HepG2 (cell line): ENCODE data around the gene CFAP100. TPM values are rescaled to one million over a fixed set of nuclear protein-coding genes. Genes with fewer than 3 reads are reported as not detected.

Experiments
- ATAC-seq: fragments of 200-7000 bp; cut with Tn5 transposase; 3 replicates; pipeline ENCODE4 v1.9.1; 2020; ENCODE audit warnings: mild to moderate bottlenecking, moderate library complexity
- BruUV-seq: library from RNA; stranded (reverse); fragments of 400-500 nt; replicated peaks from 2 replicates; lab custom pipeline; 2021; lab: Mats Ljungman, UMichigan
- CTCF ChIA-PET: fragments of 300-600 bp; formaldehyde crosslinking; extraction: SDS; loops from one replicate; lab custom pipeline; 2021; ENCODE audit warnings: low total read pairs, inconsistent platforms, low intra/inter-chr PET ratio; lab: Yijun Ruan, JAX
- POLR2A ChIA-PET: fragments of 350-600 bp; sonication (Branson Sonifier 250); formaldehyde crosslinking; loops from one replicate; lab custom pipeline; 2020; ENCODE audit warnings: antibody characterized with exemption, inconsistent platforms; lab: Yijun Ruan, JAX
- DNase-seq: peaks from one replicate; pipeline ENCODE4 v3.0.0-alpha.2; 2015; ENCODE audit warnings: low spot score
- FAIRE-seq: peaks from 3 replicates; lab custom pipeline; 2011; peaks lifted over from hg19 to GRCh38; lab: Jason Lieb, UNC
- H2AFZ ChIP-seq: one replicate; pipeline ENCODE4 v1.6.1; 2011; ENCODE audit warnings: low read length, inconsistent platforms
- H3K27ac ChIP-seq: fragments of 300-600 bp; 3 replicates; pipeline ENCODE4 v1.8.0; 2011; ENCODE audit warnings: mixed run types, mild to moderate bottlenecking, mixed read lengths, low read length, inconsistent platforms; ENCODE audit not compliant: insufficient read depth; ENCODE audit errors: extremely low read length
- H3K27me3 ChIP-seq, 2 experiments: fragments of 200-600 bp in 1 of 2; 2 replicates in 1 of 2; 3 replicates in 1 of 2; pipeline versions ENCODE4 v1.6.0 to v1.8.0; 2011; ENCODE audit warnings: low read length in 2 of 2, mild to moderate bottlenecking in 2 of 2, moderate library complexity in 2 of 2, inconsistent platforms in 1 of 2; ENCODE audit not compliant: insufficient read depth in 2 of 2, control insufficient read depth in 1 of 2
- H3K36me3 ChIP-seq, 2 experiments: fragments of 200-600 bp in 1 of 2; replicated peaks in 1 of 2; 2 replicates in 1 of 2; 3 replicates in 1 of 2; pipeline versions ENCODE4 v1.5.1 to v1.8.0; 2011; ENCODE audit warnings: low read length in 2 of 2, inconsistent platforms in 1 of 2; ENCODE audit not compliant: insufficient read depth in 2 of 2, control insufficient read depth in 1 of 2
- H3K4me1 ChIP-seq: 2 replicates; pipeline ENCODE4 v1.5.1; 2012; ENCODE audit warnings: low read length, inconsistent platforms; ENCODE audit not compliant: insufficient read depth
- H3K4me2 ChIP-seq: 2 replicates; pipeline ENCODE4 v1.6.0; 2011; ENCODE audit warnings: low read depth, low read length, inconsistent platforms
- H3K4me3 ChIP-seq, 3 experiments: fragments of 200-600 bp in 1 of 3; sonication (generic), shearing (Covaris generic) in 1 of 3; replicated peaks in 1 of 3; 2 replicates each; pipeline ENCODE4 v1.5.1; 2011 to 2016; ENCODE audit warnings: low read length in 3 of 3, inconsistent platforms in 2 of 3, low read depth in 2 of 3, mild to moderate bottlenecking in 2 of 3, control low read depth in 1 of 3, mixed read lengths in 1 of 3; ENCODE audit not compliant: insufficient read depth in 1 of 3
- H3K79me2 ChIP-seq: one replicate; pipeline ENCODE4 v1.6.1; 2011; ENCODE audit warnings: low read length, inconsistent platforms; ENCODE audit not compliant: insufficient read depth
- H3K9ac ChIP-seq: 2 replicates; pipeline ENCODE4 v1.6.0; 2011; ENCODE audit warnings: mild to moderate bottlenecking, low read depth, low read length, inconsistent platforms; ENCODE audit not compliant: insufficient read depth
- H3K9me3 ChIP-seq: 2 replicates; pipeline ENCODE4 v1.5.1; 2012; ENCODE audit warnings: mild to moderate bottlenecking, low read length
- H4K20me1 ChIP-seq: 2 replicates; pipeline ENCODE4 v1.6.0; 2011; ENCODE audit warnings: inconsistent platforms, mild to moderate bottlenecking, low read length, moderate library complexity; ENCODE audit not compliant: insufficient read depth
- CREBL2 ChIP-seq: sonication (generic); formaldehyde crosslinking; IDR thresholded peaks from 2 replicates; pipeline ENCODE4 v1.8.1; 2023; ENCODE audit warnings: missing genetic modification reagents, mild to moderate bottlenecking, borderline replicate concordance
- FOXO1 ChIP-seq: sonication (generic); formaldehyde crosslinking; IDR thresholded peaks from 2 replicates; pipeline ENCODE4 v1.4.0; 2020; ENCODE audit warnings: missing genetic modification reagents
- KDM5A ChIP-seq: fragments of 200-600 bp; sonication (generic); IDR thresholded peaks from 2 replicates; pipeline ENCODE4 v1.7.0; 2018; ENCODE audit warnings: antibody characterized with exemption, mild to moderate bottlenecking, low read length, borderline replicate concordance
- WGBS: methylation state at CpG from one replicate; pipeline ENCODE4 v1.1.6; 2017; ENCODE audit warnings: low lambda C conversion rate; 5-methylcytosine and 5-hydroxymethylcytosine counted together
- in situ Hi-C: cut with HindIII; loops from 2 replicates; pipeline ENCODE4 v1.10.0; 2017; ENCODE audit warnings: low pct_unique_long_range_greater_than_20kb; ENCODE audit not compliant: extremely low pct_ligation_motif_present
- intact Hi-C: fragments of 100-400 bp; cut with micrococcal nuclease; formaldehyde crosslinking; loops from one replicate; pipeline ENCODE4 v1.10.0; 2022; ENCODE audit not compliant: unreplicated experiment
- polyA plus RNA-seq, 8 experiments: library from polyadenylated mRNA; depleted of rRNA in 3 of 8; stranded (reverse) in 7 of 8; unstranded in 1 of 8; fragments of >200 nt; fragmentation: Illumina TruSeq in 4 of 8; extraction: Trizol in 4 of 8; gene quantifications; 2 replicates each; pipeline versions ENCODE4 v1.2.1 to v1.2.3, GENCODE V29; 2011 to 2016; ENCODE audit warnings: low read depth in 4 of 8, missing spikeins in 1 of 8, mixed read lengths in 1 of 8; ENCODE audit not compliant: insufficient read depth in 1 of 8
- total RNA-seq, 5 experiments: library from RNA; depleted of rRNA; stranded (reverse); fragments of >200 nt; fragmentation: Illumina TruSeq; extraction: Trizol; gene quantifications; 2 replicates each; pipeline ENCODE4 v1.2.3, GENCODE V29; 2016; ENCODE audit warnings: low read depth in 1 of 5
- TF ChIP-seq, protein P1 (sequence below): sonication (generic); formaldehyde crosslinking; IDR thresholded peaks from 2 replicates; pipeline ENCODE4 v1.8.0; 2022; ENCODE audit warnings: missing genetic modification reagents, mild to moderate bottlenecking, borderline replicate concordance
- TF ChIP-seq, protein P2 (sequence below): sonication (generic); formaldehyde crosslinking; IDR thresholded peaks from 2 replicates; pipeline ENCODE4 v1.4.0; 2020; ENCODE audit warnings: missing genetic modification reagents
- TF ChIP-seq, protein P3 (sequence below): sonication (generic); formaldehyde crosslinking; IDR thresholded peaks from 2 replicates; pipeline ENCODE4 v1.8.0; 2022; ENCODE audit warnings: low read depth, missing genetic modification reagents

CFAP100 gene
- total and polyA plus RNA-seq, 2 of the 13 experiments (the other 11 are each of a cell fraction or from before 2014, with no cell fraction given) = 0.32 TPM; not detected in 1

DNA sequence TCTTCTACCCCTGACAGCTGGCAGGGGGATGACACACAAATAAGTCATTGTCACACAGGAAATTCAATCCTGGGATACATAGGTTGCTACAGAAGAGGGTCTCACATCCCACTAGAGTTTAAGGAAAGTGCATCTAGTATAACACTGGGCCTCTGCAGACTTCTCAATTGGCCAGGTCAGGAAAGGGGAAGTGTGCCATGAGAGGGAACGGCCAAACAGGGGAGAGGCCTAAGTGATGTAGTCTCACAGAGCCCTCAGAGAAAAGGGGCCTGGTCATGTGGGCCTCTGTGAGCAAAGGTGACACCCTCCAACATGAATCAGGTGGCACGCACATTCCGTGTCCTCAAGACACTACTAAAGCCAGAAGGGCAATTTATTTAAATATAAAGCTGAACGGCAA lies 69.8 kb downstream of the CFAP100 start:
- no TSS peak for BruUV-seq
- Histone ChIP-seq H2AFZ (no peak overlapping the region), H3K79me2 (peaks cover 35% of the 10 kb centered on the region), H4K20me1 (peaks cover 19% of the 10 kb centered on the region; the same call in 1 of the 2 replicates), H3K9me3 (no peaks in the 10 kb centered on the region), H3K4me1 (peaks cover 54% of the 10 kb centered on the region), H3K27me3 (no peaks in the 10 kb centered on the region), H3K4me2 (no peak overlapping the region), H3K9ac (peak overlapping the region; percentile 24; the same call in 1 of the 2 replicates), H3K36me3 (peaks cover 35 to 92% of the 10 kb centered on the region in 2 experiments), H3K4me3 (no peak overlapping the region), H3K27ac (peak overlapping the region; percentile 58)
- no peak for DNase-seq
- TF ChIP-seq, protein P1, sequence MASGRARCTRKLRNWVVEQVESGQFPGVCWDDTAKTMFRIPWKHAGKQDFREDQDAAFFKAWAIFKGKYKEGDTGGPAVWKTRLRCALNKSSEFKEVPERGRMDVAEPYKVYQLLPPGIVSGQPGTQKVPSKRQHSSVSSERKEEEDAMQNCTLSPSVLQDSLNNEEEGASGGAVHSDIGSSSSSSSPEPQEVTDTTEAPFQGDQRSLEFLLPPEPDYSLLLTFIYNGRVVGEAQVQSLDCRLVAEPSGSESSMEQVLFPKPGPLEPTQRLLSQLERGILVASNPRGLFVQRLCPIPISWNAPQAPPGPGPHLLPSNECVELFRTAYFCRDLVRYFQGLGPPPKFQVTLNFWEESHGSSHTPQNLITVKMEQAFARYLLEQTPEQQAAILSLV (CRISPR knock-in tag) = no peak
- TF ChIP-seq KDM5A (no peak), CREBL2 (CRISPR knock-in tag) (no peak), FOXO1 (no peak)
- TF ChIP-seq, protein P2, sequence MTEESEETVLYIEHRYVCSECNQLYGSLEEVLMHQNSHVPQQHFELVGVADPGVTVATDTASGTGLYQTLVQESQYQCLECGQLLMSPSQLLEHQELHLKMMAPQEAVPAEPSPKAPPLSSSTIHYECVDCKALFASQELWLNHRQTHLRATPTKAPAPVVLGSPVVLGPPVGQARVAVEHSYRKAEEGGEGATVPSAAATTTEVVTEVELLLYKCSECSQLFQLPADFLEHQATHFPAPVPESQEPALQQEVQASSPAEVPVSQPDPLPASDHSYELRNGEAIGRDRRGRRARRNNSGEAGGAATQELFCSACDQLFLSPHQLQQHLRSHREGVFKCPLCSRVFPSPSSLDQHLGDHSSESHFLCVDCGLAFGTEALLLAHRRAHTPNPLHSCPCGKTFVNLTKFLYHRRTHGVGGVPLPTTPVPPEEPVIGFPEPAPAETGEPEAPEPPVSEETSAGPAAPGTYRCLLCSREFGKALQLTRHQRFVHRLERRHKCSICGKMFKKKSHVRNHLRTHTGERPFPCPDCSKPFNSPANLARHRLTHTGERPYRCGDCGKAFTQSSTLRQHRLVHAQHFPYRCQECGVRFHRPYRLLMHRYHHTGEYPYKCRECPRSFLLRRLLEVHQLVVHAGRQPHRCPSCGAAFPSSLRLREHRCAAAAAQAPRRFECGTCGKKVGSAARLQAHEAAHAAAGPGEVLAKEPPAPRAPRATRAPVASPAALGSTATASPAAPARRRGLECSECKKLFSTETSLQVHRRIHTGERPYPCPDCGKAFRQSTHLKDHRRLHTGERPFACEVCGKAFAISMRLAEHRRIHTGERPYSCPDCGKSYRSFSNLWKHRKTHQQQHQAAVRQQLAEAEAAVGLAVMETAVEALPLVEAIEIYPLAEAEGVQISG (CRISPR knock-in tag) = no peak
- TF ChIP-seq, protein P3, sequence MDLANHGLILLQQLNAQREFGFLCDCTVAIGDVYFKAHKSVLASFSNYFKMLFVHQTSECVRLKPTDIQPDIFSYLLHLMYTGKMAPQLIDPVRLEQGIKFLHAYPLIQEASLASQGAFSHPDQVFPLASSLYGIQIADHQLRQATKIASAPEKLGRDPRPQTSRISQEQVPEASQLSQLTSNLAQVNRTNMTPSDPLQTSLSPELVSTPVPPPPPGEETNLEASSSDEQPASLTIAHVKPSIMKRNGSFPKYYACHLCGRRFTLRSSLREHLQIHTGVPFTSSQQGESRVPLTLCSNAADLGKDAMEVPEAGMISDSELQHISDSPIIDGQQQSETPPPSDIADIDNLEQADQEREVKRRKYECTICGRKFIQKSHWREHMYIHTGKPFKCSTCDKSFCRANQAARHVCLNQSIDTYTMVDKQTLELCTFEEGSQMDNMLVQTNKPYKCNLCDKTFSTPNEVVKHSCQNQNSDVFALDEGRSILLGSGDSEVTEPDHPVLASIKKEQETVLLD (CRISPR knock-in tag) = no peak
- ATAC-seq = no peak
- intact Hi-C loops (no loop called here), in situ Hi-C loops (no loop called here)
- POLR2A ChIA-PET = interaction anchor here (2.4 kb wide), 1 partner anchor 11 kb away, joined by 13 read pairs; the partner anchor contains the start of gene ZXDC
- no peak for FAIRE-seq
- 70% methylated on average over 4 of the region's 4 CpGs for WGBS
- CTCF ChIA-PET = no interaction called here
